Gastroesophageal sphincter (tissue), 4 donors: Measurements from ENCODE around the gene NBEA. TPM values are rescaled to one million over a fixed set of nuclear protein-coding genes. Genes with fewer than 3 reads are reported as not detected.

Source experiments
- ATAC-seq: fragments of 150-250 bp; one replicate; pipeline ENCODE4 v1.9.1; 2016; ENCODE audit warnings: mild to moderate bottlenecking, moderate library complexity
- H3K27ac ChIP-seq, 4 donors: fragments of 200-600 bp; sonication (generic) in 3 of 4; 1 replicate in 3 of 4; 2 replicates in 1 of 4; pipeline ENCODE4 v1.5.1; 2016 to 2019
- H3K27me3 ChIP-seq: fragments of 200-600 bp; sonication (generic); one replicate; pipeline ENCODE4 v1.5.1; 2019
- H3K36me3 ChIP-seq, 2 donors: fragments of 200-600 bp; sonication (generic); one replicate each; pipeline ENCODE4 v1.5.1; 2019; ENCODE audit warnings: control low read depth in 1 of 2
- H3K4me1 ChIP-seq, 3 donors: fragments of 200-600 bp; sonication (generic); 1 replicate in 2 of 3; 2 replicates in 1 of 3; pipeline ENCODE4 v1.5.1; 2016 to 2019; ENCODE audit warnings: control low read depth in 2 of 3
- H3K4me3 ChIP-seq, 2 donors: fragments of 200-600 bp; sonication (generic); one replicate each; pipeline ENCODE4 v1.5.1; 2019; ENCODE audit warnings: mild to moderate bottlenecking in 1 of 2, moderate library complexity in 1 of 2
- H3K9me3 ChIP-seq, 3 donors: fragments of 200-600 bp; sonication (generic); one replicate each; pipeline ENCODE4 v1.5.1; 2017 to 2019; ENCODE audit warnings: control low read depth in 2 of 3
- CTCF ChIP-seq, 4 experiments: fragments of 200-600 bp in 2 of 4; fragments of 450-650 bp in 2 of 4; sonication (generic) in 1 of 4; IDR thresholded peaks; one replicate each; pipeline ENCODE4 v1.5.1; 2017 to 2019; ENCODE audit warnings: antibody characterized with exemption in 4 of 4, mild to moderate bottlenecking in 2 of 4, moderate library complexity in 2 of 4
- EP300 ChIP-seq: sonication (generic); formaldehyde crosslinking; IDR thresholded peaks from one replicate; pipeline ENCODE4 v1.6.1; 2017; ENCODE audit warnings: antibody characterized with exemption, mild to moderate bottlenecking
- POLR2A ChIP-seq, 2 donors: fragments of 450-650 bp; IDR thresholded peaks; one replicate each; pipeline ENCODE4 v1.6.1; 2017; ENCODE audit warnings: antibody characterized with exemption in 2 of 2, mild to moderate bottlenecking in 2 of 2, moderate library complexity in 1 of 2
- POLR2AphosphoS5 ChIP-seq: sonication (generic); formaldehyde crosslinking; IDR thresholded peaks from one replicate; pipeline ENCODE4 v1.6.1; 2017; ENCODE audit warnings: antibody characterized with exemption
- WGBS, 2 donors: methylation state at CpG; one replicate each; pipeline ENCODE4 v1.1.5; 2018; ENCODE audit warnings: low coverage in 1 of 2; 5-methylcytosine and 5-hydroxymethylcytosine counted together
- total RNA-seq, 4 donors: library from RNA; depleted of rRNA; stranded (reverse); fragments of >200 nt; gene quantifications; one replicate each; pipeline ENCODE4 v1.1.0, GENCODE V29; 2016

NBEA gene
- total RNA-seq, 4 donors from 2014 or later = 24.8 to 52.1 (median 35.4) TPM

- Histone ChIP-seq H3K4me3 (no peak overlapping the region), H3K36me3 (no peaks in the 10 kb centered on the region), H3K27ac (no peak overlapping the region), H3K4me1 (peaks cover 0 to 22% (median 11%) of the 10 kb centered on the region in 3 donors), H3K9me3 (no peaks in the 10 kb centered on the region), H3K27me3 (no peaks in the 10 kb centered on the region)
- TF ChIP-seq EP300 (no peak), POLR2A (IDR thresholded peaks at IDR 0.05) (no peak), CTCF (IDR thresholded peaks at IDR 0.05) (no peak), POLR2AphosphoS5 (no peak)
- 64 to 90% methylated on average over 2 to 3 of the region's 3 CpGs for WGBS, 2 donors
- no peak for ATAC-seq
Measured at GRCh38 chr13:35600137-35600536, 658.1 kb downstream of the NBEA start.

- ATAC-seq = no peak
- H3K36me3 ChIP-seq = peaks cover 0 to 5% of the 10 kb centered on the region in 2 donors
- no peak overlapping the region for H3K4me3 ChIP-seq
- peaks cover 0 to 9% (median 3%) of the 10 kb centered on the region in 3 donors for H3K4me1 ChIP-seq
- no peaks in the 10 kb centered on the region for H3K27me3 ChIP-seq
- H3K27ac ChIP-seq = no peak overlapping the region
- no peak for TF ChIP-seq POLR2A (IDR thresholded peaks at IDR 0.05)
- TF ChIP-seq CTCF (IDR thresholded peaks at IDR 0.05) = no peak
- TF ChIP-seq POLR2AphosphoS5 = no peak
- no peak for TF ChIP-seq EP300
- WGBS, 2 donors = 80 to 90% methylated on average over 9 of the region's 9 CpGs
- no peaks in the 10 kb centered on the region for H3K9me3 ChIP-seq
Measured at GRCh38 chr13:35603593-35604285, 661.7 kb downstream of the NBEA start.

- no peak overlapping the region for H3K27ac ChIP-seq
- TF ChIP-seq POLR2AphosphoS5 = no peak
- no peak for TF ChIP-seq EP300
- no peak for TF ChIP-seq CTCF (IDR thresholded peaks at IDR 0.05)
- TF ChIP-seq POLR2A (IDR thresholded peaks at IDR 0.05) = no peak
- WGBS, 2 donors = no CpG with 5 or more reads among the region's 2 CpGs
- H3K4me3 ChIP-seq = no peak overlapping the region
- H3K27me3 ChIP-seq = no peaks in the 10 kb centered on the region
- peaks cover 0 to 5% of the 10 kb centered on the region in 2 donors for H3K36me3 ChIP-seq
- no peaks in the 10 kb centered on the region for H3K9me3 ChIP-seq
- H3K4me1 ChIP-seq = no peaks in the 10 kb centered on the region
- ATAC-seq = no peak
Measured at GRCh38 chr13:35614666-35615065, 672.6 kb downstream of the NBEA start.

GRCh38 chr13:35617420-35617819 is 675.4 kb downstream of the NBEA start:
- no peak for TF ChIP-seq EP300
- no peak for TF ChIP-seq POLR2AphosphoS5
- no peak for TF ChIP-seq POLR2A (IDR thresholded peaks at IDR 0.05)
- TF ChIP-seq CTCF (IDR thresholded peaks at IDR 0.05) = no peak
- no peak overlapping the region for H3K4me3 ChIP-seq
- H3K9me3 ChIP-seq = no peaks in the 10 kb centered on the region
- H3K27ac ChIP-seq = no peak overlapping the region
- no peaks in the 10 kb centered on the region for H3K27me3 ChIP-seq
- no peak for ATAC-seq
- WGBS, 2 donors = 62 to 72% methylated on average over 6 of the region's 6 CpGs
- H3K4me1 ChIP-seq = no peaks in the 10 kb centered on the region
- H3K36me3 ChIP-seq = no peaks in the 10 kb centered on the region

GRCh38 chr13:35618565-35619083 is 676.6 kb downstream of the NBEA start:
- TF ChIP-seq CTCF (IDR thresholded peaks at IDR 0.05) (no peak), EP300 (no peak), POLR2A (IDR thresholded peaks at IDR 0.05) (no peak), POLR2AphosphoS5 (no peak)
- no peaks in the 10 kb centered on the region for H3K9me3 ChIP-seq
- no peaks in the 10 kb centered on the region for H3K4me1 ChIP-seq
- H3K27me3 ChIP-seq = no peaks in the 10 kb centered on the region
- 74 to 87% methylated on average over 5 of the region's 5 CpGs for WGBS, 2 donors
- no peaks in the 10 kb centered on the region for H3K36me3 ChIP-seq
- no peak overlapping the region for H3K27ac ChIP-seq
- no peak for ATAC-seq
- no peak overlapping the region for H3K4me3 ChIP-seq
